Gastroesophageal sphincter (tissue), 4 donors: ENCODE results near the gene COL25A1. TPM values are rescaled to one million over a fixed set of nuclear protein-coding genes. Genes with fewer than 3 reads are reported as not detected.

Experiments used
- ATAC-seq: fragments of 150-250 bp; one replicate; pipeline ENCODE4 v1.9.1; 2016; ENCODE audit warnings: mild to moderate bottlenecking, moderate library complexity
- H3K27ac ChIP-seq, 4 donors: fragments of 200-600 bp; sonication (generic) in 3 of 4; 1 replicate in 3 of 4; 2 replicates in 1 of 4; pipeline ENCODE4 v1.5.1; 2016 to 2019
- H3K27me3 ChIP-seq: fragments of 200-600 bp; sonication (generic); one replicate; pipeline ENCODE4 v1.5.1; 2019
- H3K36me3 ChIP-seq, 2 donors: fragments of 200-600 bp; sonication (generic); one replicate each; pipeline ENCODE4 v1.5.1; 2019; ENCODE audit warnings: control low read depth in 1 of 2
- H3K4me1 ChIP-seq, 3 donors: fragments of 200-600 bp; sonication (generic); 1 replicate in 2 of 3; 2 replicates in 1 of 3; pipeline ENCODE4 v1.5.1; 2016 to 2019; ENCODE audit warnings: control low read depth in 2 of 3
- H3K4me3 ChIP-seq, 2 donors: fragments of 200-600 bp; sonication (generic); one replicate each; pipeline ENCODE4 v1.5.1; 2019; ENCODE audit warnings: mild to moderate bottlenecking in 1 of 2, moderate library complexity in 1 of 2
- H3K9me3 ChIP-seq, 3 donors: fragments of 200-600 bp; sonication (generic); one replicate each; pipeline ENCODE4 v1.5.1; 2017 to 2019; ENCODE audit warnings: control low read depth in 2 of 3
- EP300 ChIP-seq: sonication (generic); formaldehyde crosslinking; IDR thresholded peaks from one replicate; pipeline ENCODE4 v1.6.1; 2017; ENCODE audit warnings: antibody characterized with exemption, mild to moderate bottlenecking
- POLR2A ChIP-seq, 2 donors: fragments of 450-650 bp; IDR thresholded peaks; one replicate each; pipeline ENCODE4 v1.6.1; 2017; ENCODE audit warnings: antibody characterized with exemption in 2 of 2, mild to moderate bottlenecking in 2 of 2, moderate library complexity in 1 of 2
- POLR2AphosphoS5 ChIP-seq: sonication (generic); formaldehyde crosslinking; IDR thresholded peaks from one replicate; pipeline ENCODE4 v1.6.1; 2017; ENCODE audit warnings: antibody characterized with exemption
- WGBS, 2 donors: methylation state at CpG; one replicate each; pipeline ENCODE4 v1.1.5; 2018; ENCODE audit warnings: low coverage in 1 of 2; 5-methylcytosine and 5-hydroxymethylcytosine counted together
- total RNA-seq, 4 donors: library from RNA; depleted of rRNA; stranded (reverse); fragments of >200 nt; gene quantifications; one replicate each; pipeline ENCODE4 v1.1.0, GENCODE V29; 2016
- TF ChIP-seq, protein P1 (sequence below), 4 experiments: fragments of 200-600 bp in 2 of 4; fragments of 450-650 bp in 2 of 4; sonication (generic) in 1 of 4; IDR thresholded peaks; one replicate each; pipeline ENCODE4 v1.5.1; 2017 to 2019; ENCODE audit warnings: antibody characterized with exemption in 4 of 4, mild to moderate bottlenecking in 2 of 4, moderate library complexity in 2 of 4

The COL25A1 gene
- total RNA-seq, 4 donors from 2014 or later = 0.40 to 1.8 (median 1.0) TPM

DNA sequence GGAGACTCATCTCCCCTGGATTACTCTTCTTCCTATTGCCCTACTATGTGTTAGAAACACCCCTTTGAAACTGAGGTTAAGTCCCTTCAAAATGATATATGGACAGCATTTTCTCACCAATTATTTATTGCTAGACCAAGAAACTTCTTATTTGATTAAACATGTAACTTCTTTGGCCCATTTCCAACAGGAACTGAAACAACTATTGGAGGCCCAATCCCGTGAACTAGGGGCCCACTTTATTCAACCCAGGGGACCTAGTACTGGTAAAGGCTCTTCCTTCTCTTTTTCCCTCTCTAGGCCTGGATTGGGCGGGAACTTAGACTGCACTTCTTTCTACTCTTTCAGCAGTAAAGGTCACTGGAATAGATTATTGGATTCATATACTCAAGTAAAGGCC, 16.7 kb upstream of the COL25A1 start:
- H3K27ac ChIP-seq = no peak overlapping the region
- H3K4me3 ChIP-seq = no peak overlapping the region
- WGBS, 2 donors = 73% methylated on average over 2 of the region's 2 CpGs; no CpG with 5 or more reads in 1 of the 2 donors
- TF ChIP-seq EP300 = no peak
- H3K27me3 ChIP-seq = no peaks in the 10 kb centered on the region
- no peak for ATAC-seq
- peaks cover 0 to 33% (median 0%) of the 10 kb centered on the region in 3 donors for H3K9me3 ChIP-seq
- no peaks in the 10 kb centered on the region for H3K36me3 ChIP-seq
- no peaks in the 10 kb centered on the region for H3K4me1 ChIP-seq

DNA sequence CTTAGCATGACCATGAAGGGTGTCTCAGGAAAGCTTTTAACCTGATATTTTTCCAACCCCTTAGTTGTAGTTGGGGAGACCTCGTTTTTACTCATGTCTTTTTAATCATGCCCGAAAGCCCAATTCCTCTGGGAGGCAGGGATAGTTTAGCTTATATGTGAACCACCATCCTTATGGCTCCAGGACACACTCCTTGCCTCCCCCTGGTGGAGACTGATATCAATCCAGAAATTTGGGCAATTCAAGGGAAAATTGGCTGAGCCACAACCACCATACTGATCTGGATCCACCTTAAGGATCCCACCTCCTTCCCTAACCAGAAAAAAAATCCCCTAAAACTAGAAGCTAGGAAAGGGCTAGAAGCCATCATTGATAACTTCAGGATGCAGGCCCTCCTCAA, 13.4 kb upstream of the COL25A1 start:
- WGBS, 2 donors = 86 to 95% methylated on average over 2 of the region's 2 CpGs
- H3K27ac ChIP-seq = no peak overlapping the region
- no peaks in the 10 kb centered on the region for H3K4me1 ChIP-seq
- TF ChIP-seq POLR2AphosphoS5 (no peak), POLR2A (IDR thresholded peaks at IDR 0.05) (no peak), EP300 (no peak)
- TF ChIP-seq, protein P1, sequence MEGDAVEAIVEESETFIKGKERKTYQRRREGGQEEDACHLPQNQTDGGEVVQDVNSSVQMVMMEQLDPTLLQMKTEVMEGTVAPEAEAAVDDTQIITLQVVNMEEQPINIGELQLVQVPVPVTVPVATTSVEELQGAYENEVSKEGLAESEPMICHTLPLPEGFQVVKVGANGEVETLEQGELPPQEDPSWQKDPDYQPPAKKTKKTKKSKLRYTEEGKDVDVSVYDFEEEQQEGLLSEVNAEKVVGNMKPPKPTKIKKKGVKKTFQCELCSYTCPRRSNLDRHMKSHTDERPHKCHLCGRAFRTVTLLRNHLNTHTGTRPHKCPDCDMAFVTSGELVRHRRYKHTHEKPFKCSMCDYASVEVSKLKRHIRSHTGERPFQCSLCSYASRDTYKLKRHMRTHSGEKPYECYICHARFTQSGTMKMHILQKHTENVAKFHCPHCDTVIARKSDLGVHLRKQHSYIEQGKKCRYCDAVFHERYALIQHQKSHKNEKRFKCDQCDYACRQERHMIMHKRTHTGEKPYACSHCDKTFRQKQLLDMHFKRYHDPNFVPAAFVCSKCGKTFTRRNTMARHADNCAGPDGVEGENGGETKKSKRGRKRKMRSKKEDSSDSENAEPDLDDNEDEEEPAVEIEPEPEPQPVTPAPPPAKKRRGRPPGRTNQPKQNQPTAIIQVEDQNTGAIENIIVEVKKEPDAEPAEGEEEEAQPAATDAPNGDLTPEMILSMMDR (IDR thresholded peaks at IDR 0.05) = no peak
- ATAC-seq = no peak
- no peaks in the 10 kb centered on the region for H3K36me3 ChIP-seq
- H3K9me3 ChIP-seq = peaks cover 0 to 24% (median 0%) of the 10 kb centered on the region in 3 donors
- no peak overlapping the region for H3K4me3 ChIP-seq
- no peaks in the 10 kb centered on the region for H3K27me3 ChIP-seq

DNA sequence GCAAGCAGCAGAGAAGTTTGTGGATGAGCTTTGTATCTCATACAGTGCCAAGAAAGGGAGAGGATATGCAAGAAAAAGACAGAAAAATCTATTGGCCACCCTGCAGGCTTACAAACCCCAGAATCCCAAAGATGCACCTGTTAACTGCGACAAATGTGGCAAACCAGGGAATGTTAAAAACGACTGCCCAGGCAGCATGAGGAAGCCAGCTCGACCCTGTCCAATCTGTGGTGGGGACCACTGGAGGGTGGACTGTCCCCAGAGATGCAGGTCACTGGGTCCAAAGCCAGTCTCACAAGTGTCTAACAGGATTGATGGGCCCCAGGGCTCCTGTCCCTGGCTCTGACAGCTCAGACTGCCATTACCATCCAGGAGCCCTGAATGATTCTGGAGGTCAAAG, 12.9 kb upstream of the COL25A1 start:
- H3K4me3 ChIP-seq = no peak overlapping the region
- ATAC-seq = no peak
- H3K27me3 ChIP-seq = no peaks in the 10 kb centered on the region
- peaks cover 0 to 24% (median 0%) of the 10 kb centered on the region in 3 donors for H3K9me3 ChIP-seq
- no peak overlapping the region for H3K27ac ChIP-seq
- no peaks in the 10 kb centered on the region for H3K36me3 ChIP-seq
- WGBS, 2 donors = 60 to 80% methylated on average over 1 of the region's 3 CpGs
- TF ChIP-seq POLR2AphosphoS5 = no peak
- TF ChIP-seq POLR2A (IDR thresholded peaks at IDR 0.05) = no peak
- TF ChIP-seq EP300 = no peak
- H3K4me1 ChIP-seq = no peaks in the 10 kb centered on the region

DNA sequence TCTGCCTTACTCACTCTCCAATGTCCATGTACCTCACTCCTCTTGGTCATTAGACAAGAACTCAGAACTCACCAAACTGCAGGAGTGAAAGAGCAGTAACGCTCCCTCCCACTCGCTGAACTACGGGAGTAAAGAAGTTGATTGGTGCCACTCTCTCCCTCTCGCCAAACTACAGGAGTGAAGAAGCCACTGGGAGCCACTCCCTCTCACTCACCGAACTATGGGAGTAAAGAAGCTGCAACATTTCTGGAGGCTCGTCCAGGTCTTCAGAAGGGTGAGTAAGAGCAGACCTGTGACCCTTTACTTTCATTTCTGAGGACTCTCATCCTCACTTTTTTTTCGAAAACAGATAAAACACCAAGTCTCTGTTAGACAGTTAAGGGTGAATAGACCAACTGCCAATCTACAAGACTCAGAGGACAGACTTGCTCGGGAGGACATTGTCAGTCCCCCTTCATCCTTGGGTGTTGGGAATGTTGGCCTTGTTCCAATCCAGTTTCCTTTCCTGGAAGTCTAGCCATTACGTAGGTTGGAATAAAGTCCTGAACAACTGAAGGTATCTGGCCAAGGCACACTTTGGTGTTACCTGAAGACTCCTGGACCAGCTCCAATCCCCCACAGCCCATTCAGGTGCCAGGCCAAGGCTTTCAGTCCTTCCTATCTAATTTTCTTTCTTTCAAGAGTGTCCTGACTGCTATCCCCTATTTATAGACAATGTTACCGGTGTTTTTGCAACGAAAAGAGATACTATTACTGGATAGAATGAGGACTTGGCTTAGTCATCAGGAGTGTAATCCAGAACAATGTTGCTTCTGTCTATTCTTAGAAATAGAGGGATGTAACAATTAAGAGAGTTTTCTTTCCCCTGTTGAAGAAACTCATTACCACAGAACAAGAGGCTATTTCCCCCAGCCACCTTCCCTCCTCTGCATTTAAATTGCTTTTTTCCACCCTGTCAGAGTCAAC, 11.0 kb upstream of the COL25A1 start:
- 93 to 96% methylated on average over 7 to 9 of the region's 11 CpGs for WGBS, 2 donors
- ATAC-seq = no peak

DNA sequence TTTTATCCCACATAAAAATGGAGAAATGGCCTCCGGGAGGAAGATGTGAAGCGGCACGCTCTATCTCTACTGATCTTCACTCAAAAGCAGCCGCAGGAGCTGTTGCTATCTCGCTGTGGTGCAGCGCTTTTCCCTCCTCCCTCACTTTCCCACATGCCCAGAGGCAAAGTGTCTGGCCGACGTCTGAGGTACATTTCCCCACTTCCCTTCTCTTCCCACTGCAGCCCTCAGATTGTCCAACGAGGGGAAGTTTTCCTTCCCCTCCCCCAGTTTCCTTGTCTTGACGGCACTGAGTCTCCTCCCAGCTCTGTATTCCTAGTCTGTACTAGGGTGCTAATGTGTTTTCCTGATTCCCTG, 660 bp upstream of the COL25A1 start:
- H3K36me3 ChIP-seq = no peaks in the 10 kb centered on the region
- peak overlapping the region in 3 of 4 donors; percentile 12 to 36 (median 34) for H3K27ac ChIP-seq
- TF ChIP-seq POLR2A (IDR thresholded peaks at IDR 0.05) = no peak
- TF ChIP-seq, protein P1 (IDR thresholded peaks at IDR 0.05) = no peak
- no peak for TF ChIP-seq POLR2AphosphoS5
- TF ChIP-seq EP300 = no peak
- H3K4me1 ChIP-seq = peaks cover 0 to 20% (median 5%) of the 10 kb centered on the region in 3 donors
- no peaks in the 10 kb centered on the region for H3K9me3 ChIP-seq
- H3K27me3 ChIP-seq = peaks cover 51% of the 10 kb centered on the region
- whole genome bisulfite sequencing, 2 donors = 0% methylated on average over 5 to 10 of the region's 10 CpGs
- peak; percentile 45 for ATAC-seq
- H3K4me3 ChIP-seq = peak overlapping the region; percentile 19 to 60

More for the DNA sequence above, 11.0 kb upstream of the COL25A1 start:
- Histone ChIP-seq H3K36me3 (no peaks in the 10 kb centered on the region), H3K4me1 (no peaks in the 10 kb centered on the region), H3K27me3 (no peaks in the 10 kb centered on the region), H3K27ac (no peak overlapping the region), H3K9me3 (peaks cover 0 to 23% (median 0%) of the 10 kb centered on the region in 3 donors), H3K4me3 (no peak overlapping the region)
- TF ChIP-seq, protein P1 (IDR thresholded peaks at IDR 0.05) = no peak
- TF ChIP-seq POLR2A (IDR thresholded peaks at IDR 0.05) (no peak), POLR2AphosphoS5 (no peak), EP300 (no peak)
